GM18517 (cell line): ENCODE results near the gene LHB.
"Not testable (repeated sequence)": the region's sequence is repeated elsewhere in the genome, so short reads cannot be mapped to it uniquely, and the experiment has no call there.

Experiments
- ATAC-seq: cut with Tn5 transposase; IDR thresholded peaks from one replicate; pipeline ENCODE4 v1.9.1; 2021; ENCODE audit warnings: mild to moderate bottlenecking, moderate library complexity; ENCODE audit not compliant: unreplicated experiment

The LHB gene

GRCh38 chr19:49017041-49017665 is at the start of gene LHB:
TSS of gene LHB (minus strand) at chr19:49017091. CDS start at chr19:49017081, 10 bp downstream.
- no peak for ATAC-seq

DNA sequence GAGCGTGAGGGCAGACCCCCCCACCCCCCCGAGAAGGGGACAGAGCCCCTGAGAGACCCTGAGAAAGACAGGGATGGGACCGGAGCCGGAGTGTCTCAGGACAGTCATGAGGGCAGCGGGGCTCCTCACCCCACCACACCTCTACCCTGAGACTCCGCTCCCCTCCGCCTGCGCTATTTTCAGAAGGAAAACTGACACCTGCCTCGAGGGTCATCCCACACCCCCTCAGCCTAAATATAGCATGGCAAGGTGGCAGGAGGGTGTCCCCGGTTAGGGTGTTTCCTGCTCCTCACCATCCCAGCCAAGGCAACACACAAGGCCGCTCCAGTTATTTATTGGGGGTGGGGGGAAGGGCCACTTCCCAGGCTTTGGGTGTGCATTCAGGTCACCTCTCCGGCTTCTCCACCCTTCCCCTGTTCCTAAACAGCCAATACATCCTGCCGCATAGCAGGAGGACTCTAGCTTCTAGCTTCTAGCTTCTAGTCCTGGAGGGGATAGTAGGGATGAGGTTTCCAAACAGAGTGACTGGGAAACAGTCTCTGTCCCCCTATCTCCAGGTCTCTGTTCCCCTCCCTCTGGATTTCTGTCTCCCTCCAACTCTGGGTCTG is 49.1 kb upstream of the LHB start:
- ATAC-seq, result no peak

- ATAC-seq, result no peak
Observed at GRCh38 chr19:49064768-49065611, 48.1 kb upstream of the LHB start, which contains the start of gene NTF4. TSS of gene NTF4 (minus strand) at chr19:49064818. CDS start at chr19:49061997, 2,821 bp downstream.

DNA sequence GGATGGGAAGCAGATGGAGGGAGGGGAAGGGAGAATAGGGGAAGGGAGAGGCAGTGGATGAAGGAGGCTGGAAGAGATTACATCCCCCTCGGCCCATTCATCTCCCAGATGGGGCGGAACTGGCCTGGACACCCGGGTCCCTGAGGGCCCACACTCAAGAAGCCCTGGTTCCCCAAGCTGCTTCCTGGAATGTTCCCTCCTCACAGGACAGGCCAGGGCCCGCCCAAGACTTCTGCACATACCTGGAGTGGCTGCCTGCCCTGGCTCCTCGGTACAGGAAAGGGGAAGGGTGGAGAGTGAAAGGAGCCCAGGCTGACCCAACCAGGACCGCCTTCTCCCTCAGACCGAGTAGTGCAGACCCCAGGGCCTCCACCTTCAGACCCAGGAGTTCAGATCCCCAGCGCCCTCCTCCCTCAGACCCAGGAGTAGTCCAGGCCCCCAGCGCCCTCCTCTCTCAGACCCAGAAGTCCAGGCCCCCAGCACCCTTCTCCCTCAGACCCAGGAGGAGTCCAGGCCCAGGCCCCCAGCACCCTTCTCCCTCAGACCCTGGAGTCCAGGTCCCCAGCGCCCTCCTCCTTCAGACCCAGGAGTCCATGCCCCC is 47.2 kb upstream of the LHB start:
- no peak for ATAC-seq

- ATAC-seq, result no peak
Observed at GRCh38 chr19:49061445-49061844, 44.6 kb upstream of the LHB start.

DNA sequence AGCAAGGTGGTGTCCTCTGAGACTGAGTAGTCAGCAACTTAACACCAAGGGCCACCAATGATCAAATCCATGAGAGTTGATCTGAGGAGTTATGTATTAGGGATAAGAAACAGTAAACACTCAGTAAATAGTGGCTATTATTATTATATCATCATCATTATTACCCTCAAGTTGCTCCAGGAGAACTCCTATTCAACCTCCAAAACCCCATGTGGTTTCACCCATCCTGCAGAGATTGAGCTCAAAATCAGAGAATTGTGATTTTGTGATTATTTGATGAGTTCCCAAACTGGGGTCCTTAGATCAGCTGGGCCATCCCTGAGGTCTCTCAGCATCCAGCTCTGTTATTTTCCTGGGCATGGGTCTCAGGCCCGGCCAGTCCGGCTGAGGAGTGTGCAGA is 44.1 kb upstream of the LHB start:
- no peak for ATAC-seq

GRCh38 chr19:49059053-49059452 is 42.2 kb upstream of the LHB start:
- ATAC-seq, result no peak

DNA sequence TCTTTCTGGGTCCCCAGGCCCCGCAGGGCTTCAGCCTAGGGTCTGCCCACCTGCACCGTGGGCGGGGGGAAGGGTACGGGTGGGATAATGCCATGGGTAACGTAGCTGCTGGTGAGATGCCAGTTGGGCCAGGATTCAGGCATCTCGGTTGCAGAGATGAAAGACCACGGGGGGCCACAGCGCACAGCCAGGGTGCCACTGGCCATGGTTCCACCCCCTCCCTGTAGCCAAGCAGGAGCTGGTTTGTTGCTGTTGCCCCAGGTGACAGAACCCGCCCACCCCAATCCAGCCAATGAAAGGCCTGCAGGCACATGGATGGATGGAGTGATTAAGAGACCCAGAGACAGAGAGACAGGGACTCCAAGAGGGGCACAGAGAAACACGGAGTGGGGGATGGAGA is 41.7 kb upstream of the LHB start:
- ATAC-seq, result no peak

- ATAC-seq, result no peak
Observed at GRCh38 chr19:49057636-49058234, 40.8 kb upstream of the LHB start, which contains the start of gene CGB7. TSS of gene CGB7 (minus strand) at chr19:49057749. CDS start at chr19:49055375, 2,374 bp downstream.

- not testable (repeated sequence) for ATAC-seq
Observed at GRCh38 chr19:49056902-49057596, 40.2 kb upstream of the LHB start.

- ATAC-seq, result no peak
Observed at GRCh38 chr19:49056101-49056901, 39.4 kb upstream of the LHB start.

GRCh38 chr19:49050376-49051033 is 33.6 kb upstream of the LHB start:
- ATAC-seq, result not testable (repeated sequence)

GRCh38 chr19:49049834-49050233 is 32.9 kb upstream of the LHB start:
- not testable (repeated sequence) for ATAC-seq

GRCh38 chr19:49049011-49049410 is 32.1 kb upstream of the LHB start, which contains the start of gene CGB8:
TSS of gene CGB8 (minus strand) at chr19:49049111. CDS start at chr19:49048739, 372 bp downstream.
- ATAC-seq, result not testable (repeated sequence)

DNA sequence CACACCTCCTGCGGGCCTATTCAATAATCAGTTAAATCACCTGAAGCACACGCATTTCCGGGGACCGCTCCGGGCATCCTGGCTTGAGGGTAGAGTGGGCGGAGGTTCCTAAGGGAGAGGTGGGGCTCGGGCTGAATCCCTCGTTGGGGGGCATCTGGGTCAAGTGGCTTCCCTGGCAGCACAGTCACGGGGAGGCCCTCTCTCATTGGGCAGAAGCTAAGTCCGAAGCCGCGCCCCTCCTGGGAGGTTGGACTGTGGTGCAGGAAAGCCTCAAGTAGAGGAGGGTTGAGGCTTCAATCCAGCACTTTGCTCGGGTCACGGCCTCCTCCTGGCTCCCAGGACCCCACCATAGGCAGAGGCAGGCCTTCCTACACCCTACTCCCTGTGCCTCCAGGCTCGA is 26.7 kb upstream of the LHB start, which contains the start of gene CGB5:
TSS of gene CGB5 (plus strand) at position 301 of the 400 bp plus-strand sequence. CDS start 362 bp downstream, outside the sequence.
- not testable (repeated sequence) for ATAC-seq

GRCh38 chr19:49042666-49043065 is 25.8 kb upstream of the LHB start:
- ATAC-seq, result not testable (repeated sequence)

DNA sequence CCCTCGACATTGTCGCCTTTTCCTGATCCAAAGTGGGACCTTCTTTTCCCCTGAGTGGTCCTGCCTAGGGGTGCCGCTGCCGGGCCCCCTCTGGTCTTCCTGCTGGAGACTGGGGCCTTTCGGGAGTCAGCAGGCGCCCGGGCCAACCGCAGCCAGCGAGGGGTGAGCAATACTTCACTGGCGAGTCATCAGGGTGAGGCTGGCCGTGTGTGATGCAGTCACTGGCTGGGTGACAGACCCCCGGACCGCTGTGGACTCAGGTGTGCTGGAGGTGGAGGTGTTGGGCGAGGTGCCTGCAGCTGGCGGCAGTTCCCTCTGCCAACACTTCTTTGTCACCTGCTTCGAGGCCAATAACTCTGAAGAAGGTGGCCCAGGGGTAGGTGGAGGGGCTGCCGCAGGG is 25.3 kb upstream of the LHB start:
- ATAC-seq, result no peak

DNA sequence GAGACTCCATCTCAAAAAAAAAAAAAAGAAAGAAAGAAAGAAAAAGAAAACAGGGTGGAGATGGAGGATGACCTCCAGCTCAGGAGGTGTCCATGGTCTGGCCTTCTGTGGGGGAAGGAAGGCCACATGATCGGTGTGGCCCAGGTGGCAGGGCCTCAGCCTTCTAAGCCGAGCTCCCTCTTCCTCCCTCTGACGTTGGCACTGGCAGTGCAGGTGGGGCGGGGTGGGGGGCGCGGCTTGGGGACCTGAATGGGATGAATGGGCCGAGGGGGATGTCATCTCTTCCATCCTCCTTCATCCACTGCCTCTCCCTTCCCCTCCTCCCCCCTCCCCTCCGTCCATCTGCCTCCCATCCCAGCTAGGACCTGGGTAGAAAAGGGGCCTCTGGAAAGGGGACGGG is 22.8 kb upstream of the LHB start:
- not testable (repeated sequence) for ATAC-seq
